Smooth muscle cell (in vitro differentiated cells): ENCODE results near the gene CEP170B. TPM values are rescaled to one million over a fixed set of nuclear protein-coding genes. Genes with fewer than 3 reads are reported as not detected.
"Not testable (repeated sequence)": the region's sequence is repeated elsewhere in the genome, so short reads cannot be mapped to it uniquely, and the experiment has no call there.

ENCODE experiments used
- DNase-seq: peaks from one replicate; lab custom pipeline; 2025; ENCODE audit not compliant: unreplicated experiment; lab: John Stamatoyannopoulos, UW
- H2AFZ ChIP-seq: fragments of 200-600 bp; sonication (generic); 2 replicates; pipeline ENCODE4 v1.6.0; 2016; ENCODE audit warnings: antibody characterized with exemption, low read depth, mild to moderate bottlenecking
- H3F3A ChIP-seq: fragments of 200-600 bp; sonication (generic); 2 replicates; pipeline ENCODE4 v1.6.0; 2017; ENCODE audit warnings: antibody characterized with exemption, low read depth
- H3K27ac ChIP-seq: fragments of 200-600 bp; sonication (generic); 2 replicates; pipeline ENCODE4 v1.5.1; 2016; ENCODE audit warnings: low read depth, mild to moderate bottlenecking
- H3K27me3 ChIP-seq: fragments of 200-600 bp; sonication (generic); 2 replicates; pipeline ENCODE4 v1.6.1; 2016; ENCODE audit warnings: low read depth, mild to moderate bottlenecking
- H3K36me3 ChIP-seq: fragments of 200-600 bp; sonication (generic); 2 replicates; pipeline ENCODE4 v1.5.1; 2016; ENCODE audit warnings: low read depth
- H3K4me1 ChIP-seq: fragments of 200-600 bp; sonication (generic); 2 replicates; pipeline ENCODE4 v1.5.1; 2016; ENCODE audit warnings: low read depth
- H3K4me2 ChIP-seq: fragments of 200-600 bp; sonication (generic); 2 replicates; pipeline ENCODE4 v1.6.0; 2016; ENCODE audit warnings: mild to moderate bottlenecking
- H3K4me3 ChIP-seq: fragments of 200-600 bp; sonication (generic); 2 replicates; pipeline ENCODE4 v1.5.1; 2016; ENCODE audit warnings: mild to moderate bottlenecking
- H3K79me2 ChIP-seq: fragments of 200-600 bp; sonication (generic); 2 replicates; pipeline ENCODE4 v1.6.0; 2016; ENCODE audit warnings: low read depth, mild to moderate bottlenecking
- H3K9ac ChIP-seq: fragments of 200-600 bp; sonication (generic); 2 replicates; pipeline ENCODE4 v1.6.0; 2016; ENCODE audit warnings: low read depth
- H3K9me3 ChIP-seq: fragments of 200-600 bp; sonication (generic); replicated peaks from 2 replicates; pipeline ENCODE4 v1.5.1; 2016; ENCODE audit warnings: low read depth
- H4K20me1 ChIP-seq: fragments of 200-600 bp; sonication (generic); 2 replicates; pipeline ENCODE4 v1.6.0; 2016; ENCODE audit warnings: low read depth
- WGBS: methylation state at CpG from one replicate; pipeline ENCODE4 v1.1.7; 2016; ENCODE audit warnings: low lambda C conversion rate; 5-methylcytosine and 5-hydroxymethylcytosine counted together
- polyA plus RNA-seq: library from polyadenylated mRNA; unstranded; fragments of >200 nt; fragmentation: Nextera tagmentation; extraction: Ambion mirVana; gene quantifications from 2 replicates; pipeline ENCODE4 v1.2.1, GENCODE V29; 2016
- total RNA-seq: library from RNA; depleted of rRNA; stranded (reverse); fragments of >200 nt; gene quantifications from 2 replicates; pipeline ENCODE4 v1.2.3, GENCODE V29; 2014
- TF ChIP-seq, protein P1 (sequence below): fragments of 200-600 bp; sonication (generic); IDR thresholded peaks from 2 replicates; pipeline ENCODE4 v1.5.1; 2017; ENCODE audit warnings: borderline replicate concordance, mild to moderate bottlenecking, antibody characterized with exemption; ENCODE audit not compliant: insufficient read depth, poor library complexity, severe bottlenecking

The CEP170B gene
- total and polyA plus RNA-seq, 2 experiments from 2014 or later, result 5.9 to 9.8 TPM

DNA sequence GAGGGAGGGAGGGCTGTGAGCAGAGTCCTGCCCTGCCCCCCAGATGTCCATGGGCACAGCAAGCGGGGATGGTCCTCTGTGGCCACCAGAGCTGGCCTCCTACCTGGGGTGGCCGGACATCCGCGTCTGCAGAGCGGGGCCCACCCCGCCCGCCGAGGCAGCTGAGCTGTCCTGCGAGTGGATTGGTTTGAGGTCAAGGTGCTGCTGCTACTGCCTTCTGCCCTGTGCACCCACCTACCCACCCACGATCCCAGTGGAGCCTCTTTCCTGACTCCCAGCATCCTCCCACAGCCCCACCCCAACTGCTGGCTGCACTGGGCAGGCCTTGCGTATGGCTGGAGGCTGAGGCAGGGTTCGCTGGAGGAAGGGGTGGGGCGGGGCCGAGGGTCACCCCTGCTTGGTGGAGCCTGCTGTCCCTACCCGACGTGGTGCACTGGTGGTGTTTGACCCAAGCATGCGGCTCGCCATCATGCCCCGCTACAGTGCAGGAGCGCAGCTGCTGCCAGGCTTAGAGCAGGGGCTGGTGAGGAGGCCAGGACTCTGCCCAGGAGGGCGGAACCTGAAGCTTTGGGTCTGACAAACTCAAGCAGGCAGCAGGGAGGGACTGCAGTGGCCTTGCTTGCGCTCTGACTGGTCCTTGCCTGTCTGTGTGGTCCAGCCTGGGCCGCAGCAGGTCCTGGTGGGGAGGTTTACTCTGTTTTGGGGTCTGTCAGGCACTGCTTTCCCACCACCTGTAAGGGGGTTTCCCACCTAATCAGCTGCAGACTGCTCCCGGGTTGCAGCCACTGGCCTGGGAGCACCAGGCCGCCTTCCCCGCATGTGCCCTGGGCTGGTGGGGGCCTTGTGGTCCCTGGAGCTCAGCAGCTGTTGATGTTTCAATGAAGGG, 23.7 kb downstream of the CEP170B start:
- no peaks in the 10 kb centered on the region for H3F3A ChIP-seq
- H3K9ac ChIP-seq, result no peak overlapping the region
- no peak overlapping the region for H3K27ac ChIP-seq
- H3K9me3 ChIP-seq, result no peaks in the 10 kb centered on the region
- no peak overlapping the region for H3K4me3 ChIP-seq
- no peak for DNase-seq
- H3K4me1 ChIP-seq, result no peaks in the 10 kb centered on the region
- no peaks in the 10 kb centered on the region for H4K20me1 ChIP-seq
- no peak overlapping the region for H2AFZ ChIP-seq
- H3K4me2 ChIP-seq, result no peak overlapping the region
- H3K27me3 ChIP-seq, result no peaks in the 10 kb centered on the region
- no peaks in the 10 kb centered on the region for H3K79me2 ChIP-seq
- 95% methylated on average over 26 of the region's 26 CpGs for WGBS
- TF ChIP-seq, protein P1, sequence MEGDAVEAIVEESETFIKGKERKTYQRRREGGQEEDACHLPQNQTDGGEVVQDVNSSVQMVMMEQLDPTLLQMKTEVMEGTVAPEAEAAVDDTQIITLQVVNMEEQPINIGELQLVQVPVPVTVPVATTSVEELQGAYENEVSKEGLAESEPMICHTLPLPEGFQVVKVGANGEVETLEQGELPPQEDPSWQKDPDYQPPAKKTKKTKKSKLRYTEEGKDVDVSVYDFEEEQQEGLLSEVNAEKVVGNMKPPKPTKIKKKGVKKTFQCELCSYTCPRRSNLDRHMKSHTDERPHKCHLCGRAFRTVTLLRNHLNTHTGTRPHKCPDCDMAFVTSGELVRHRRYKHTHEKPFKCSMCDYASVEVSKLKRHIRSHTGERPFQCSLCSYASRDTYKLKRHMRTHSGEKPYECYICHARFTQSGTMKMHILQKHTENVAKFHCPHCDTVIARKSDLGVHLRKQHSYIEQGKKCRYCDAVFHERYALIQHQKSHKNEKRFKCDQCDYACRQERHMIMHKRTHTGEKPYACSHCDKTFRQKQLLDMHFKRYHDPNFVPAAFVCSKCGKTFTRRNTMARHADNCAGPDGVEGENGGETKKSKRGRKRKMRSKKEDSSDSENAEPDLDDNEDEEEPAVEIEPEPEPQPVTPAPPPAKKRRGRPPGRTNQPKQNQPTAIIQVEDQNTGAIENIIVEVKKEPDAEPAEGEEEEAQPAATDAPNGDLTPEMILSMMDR, result no peak
- H3K36me3 ChIP-seq, result no peaks in the 10 kb centered on the region

DNA sequence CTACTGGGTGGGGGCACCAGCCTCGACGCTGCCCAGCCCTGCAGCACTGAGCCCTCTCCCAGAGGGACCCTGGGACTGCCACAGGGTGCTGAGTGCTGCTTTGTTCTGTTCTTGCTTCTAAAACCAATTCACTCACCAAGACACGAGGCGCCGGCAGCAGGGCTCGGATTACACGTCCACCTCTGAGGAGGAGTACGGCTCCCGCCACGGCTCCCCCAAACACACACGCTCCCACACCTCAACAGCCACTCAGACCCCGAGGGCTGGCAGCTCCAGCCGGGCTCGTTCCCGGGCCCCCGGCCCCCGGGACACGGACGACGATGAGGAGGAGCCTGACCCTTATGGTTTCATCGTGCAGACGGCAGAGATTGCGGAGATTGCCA, 24.3 kb downstream of the CEP170B start:
- Histone ChIP-seq H3K27ac (no peak overlapping the region), H4K20me1 (no peaks in the 10 kb centered on the region), H2AFZ (no peak overlapping the region), H3K4me1 (no peaks in the 10 kb centered on the region), H3K4me2 (no peak overlapping the region), H3K9ac (no peak overlapping the region), H3K4me3 (no peak overlapping the region), H3K36me3 (no peaks in the 10 kb centered on the region), H3K9me3 (no peaks in the 10 kb centered on the region), H3K79me2 (no peaks in the 10 kb centered on the region), H3K27me3 (no peaks in the 10 kb centered on the region), H3F3A (no peaks in the 10 kb centered on the region)
- 98% methylated on average over 23 of the region's 23 CpGs for WGBS
- no peak for DNase-seq
- TF ChIP-seq, protein P1, result no peak

DNA sequence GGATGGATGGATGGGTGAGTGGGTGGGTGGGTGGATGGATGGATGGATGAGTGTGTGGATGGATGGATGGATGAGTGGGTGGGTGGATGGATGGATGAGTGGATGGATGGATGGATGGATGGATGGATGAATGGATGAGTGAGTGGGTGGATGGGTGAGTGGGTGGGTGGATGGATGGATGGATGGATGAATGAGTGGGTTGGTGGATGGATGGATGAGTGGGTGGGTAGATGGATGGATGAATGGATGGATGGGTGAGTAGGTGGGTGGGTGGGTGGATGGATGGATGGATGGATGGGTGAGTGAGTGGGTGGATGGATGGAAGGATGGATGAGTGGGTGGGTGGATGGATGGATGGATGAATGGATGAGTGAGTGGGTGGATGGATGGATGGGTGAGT, 25.2 kb downstream of the CEP170B start:
- H3K4me1 ChIP-seq, H3F3A ChIP-seq, H3K9ac ChIP-seq, H2AFZ ChIP-seq, H3K4me3 ChIP-seq, DNase-seq, H4K20me1 ChIP-seq, H3K27me3 ChIP-seq, H3K79me2 ChIP-seq, H3K9me3 ChIP-seq, H3K27ac ChIP-seq, H3K36me3 ChIP-seq, H3K4me2 ChIP-seq: not testable (repeated sequence)

DNA sequence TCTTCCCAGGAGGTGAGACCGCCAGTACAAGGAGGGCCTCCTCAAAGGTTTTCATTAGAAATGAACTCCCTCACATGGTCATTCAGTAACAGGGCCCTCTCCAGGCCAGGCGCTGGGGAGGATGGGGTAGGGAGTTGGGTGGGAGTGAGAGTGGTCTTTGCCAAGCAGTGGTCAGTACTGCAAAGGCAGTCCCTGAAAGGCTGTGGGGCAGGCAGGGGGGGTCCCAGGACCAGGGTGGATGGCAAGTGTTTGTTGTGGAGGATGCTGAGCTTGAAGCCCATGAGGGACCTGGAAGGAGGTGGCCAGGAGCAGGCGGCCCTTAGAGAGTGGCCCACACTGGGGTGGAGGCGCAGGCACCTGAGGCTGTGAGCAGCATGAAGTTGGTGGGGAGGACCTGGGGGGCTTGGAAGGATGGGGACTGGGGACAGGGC, 26.1 kb downstream of the CEP170B start:
- Histone ChIP-seq H3K79me2 (no peaks in the 10 kb centered on the region), H3K9me3 (no peaks in the 10 kb centered on the region), H3K9ac (no peak overlapping the region), H3K27ac (no peak overlapping the region), H3K4me1 (no peaks in the 10 kb centered on the region), H3K27me3 (no peaks in the 10 kb centered on the region), H4K20me1 (no peaks in the 10 kb centered on the region), H3F3A (no peaks in the 10 kb centered on the region), H2AFZ (no peak overlapping the region), H3K36me3 (no peaks in the 10 kb centered on the region), H3K4me3 (no peak overlapping the region), H3K4me2 (no peak overlapping the region)
- TF ChIP-seq, protein P1, result no peak
- WGBS, result 96% methylated on average over 4 of the region's 4 CpGs
- DNase-seq, result no peak
